Fibroblast of villous mesenchyme (primary cell): Measurements from ENCODE around the gene LYRM7. TPM values are rescaled to one million over a fixed set of nuclear protein-coding genes. Genes with fewer than 3 reads are reported as not detected.
"Not testable (repeated sequence)": the region's sequence is repeated elsewhere in the genome, so short reads cannot be mapped to it uniquely, and the experiment has no call there.

Experiments used
- DNase-seq: peaks from one replicate; pipeline ENCODE4 v3.0.0-alpha.2; 2010; ENCODE audit warnings: low read depth
- H3K4me3 ChIP-seq: 2 replicates; pipeline ENCODE4 v1.5.1; 2011; ENCODE audit warnings: low read depth, mild to moderate bottlenecking, low read length
- total RNA-seq: library from RNA; depleted of rRNA; stranded (reverse); fragments of >200 nt; gene quantifications from 2 replicates; pipeline ENCODE4 v1.2.3, GENCODE V29; 2012
- TF ChIP-seq, protein P1 (sequence below): IDR thresholded peaks from 2 replicates; pipeline ENCODE4 v1.5.1; 2012; ENCODE audit warnings: low read depth, mild to moderate bottlenecking, low read length; ENCODE audit not compliant: insufficient read depth

LYRM7 gene
- total RNA-seq, 1 donor: 6.0 TPM

DNA sequence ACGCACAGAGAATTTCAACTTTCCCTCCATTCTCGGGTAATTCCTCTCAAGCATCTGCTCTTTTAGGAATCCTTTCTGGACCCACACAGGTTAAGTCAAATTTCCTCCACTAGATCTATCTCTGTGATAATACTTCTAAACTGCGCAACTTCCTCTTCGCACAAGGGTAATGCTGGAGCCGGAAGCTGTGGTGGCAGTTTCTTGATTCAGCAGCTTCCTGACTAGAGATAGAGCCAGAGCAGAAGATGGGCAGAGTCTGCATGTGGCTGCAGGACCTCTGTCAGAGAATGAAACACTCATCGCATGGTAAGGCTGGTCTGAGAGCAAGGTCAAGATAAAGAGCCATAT is 82.1 kb downstream of the LYRM7 start:
- TF ChIP-seq, protein P1, sequence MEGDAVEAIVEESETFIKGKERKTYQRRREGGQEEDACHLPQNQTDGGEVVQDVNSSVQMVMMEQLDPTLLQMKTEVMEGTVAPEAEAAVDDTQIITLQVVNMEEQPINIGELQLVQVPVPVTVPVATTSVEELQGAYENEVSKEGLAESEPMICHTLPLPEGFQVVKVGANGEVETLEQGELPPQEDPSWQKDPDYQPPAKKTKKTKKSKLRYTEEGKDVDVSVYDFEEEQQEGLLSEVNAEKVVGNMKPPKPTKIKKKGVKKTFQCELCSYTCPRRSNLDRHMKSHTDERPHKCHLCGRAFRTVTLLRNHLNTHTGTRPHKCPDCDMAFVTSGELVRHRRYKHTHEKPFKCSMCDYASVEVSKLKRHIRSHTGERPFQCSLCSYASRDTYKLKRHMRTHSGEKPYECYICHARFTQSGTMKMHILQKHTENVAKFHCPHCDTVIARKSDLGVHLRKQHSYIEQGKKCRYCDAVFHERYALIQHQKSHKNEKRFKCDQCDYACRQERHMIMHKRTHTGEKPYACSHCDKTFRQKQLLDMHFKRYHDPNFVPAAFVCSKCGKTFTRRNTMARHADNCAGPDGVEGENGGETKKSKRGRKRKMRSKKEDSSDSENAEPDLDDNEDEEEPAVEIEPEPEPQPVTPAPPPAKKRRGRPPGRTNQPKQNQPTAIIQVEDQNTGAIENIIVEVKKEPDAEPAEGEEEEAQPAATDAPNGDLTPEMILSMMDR: no peak
- no peak for DNase-seq
- H3K4me3 ChIP-seq: no peak overlapping the region

DNA sequence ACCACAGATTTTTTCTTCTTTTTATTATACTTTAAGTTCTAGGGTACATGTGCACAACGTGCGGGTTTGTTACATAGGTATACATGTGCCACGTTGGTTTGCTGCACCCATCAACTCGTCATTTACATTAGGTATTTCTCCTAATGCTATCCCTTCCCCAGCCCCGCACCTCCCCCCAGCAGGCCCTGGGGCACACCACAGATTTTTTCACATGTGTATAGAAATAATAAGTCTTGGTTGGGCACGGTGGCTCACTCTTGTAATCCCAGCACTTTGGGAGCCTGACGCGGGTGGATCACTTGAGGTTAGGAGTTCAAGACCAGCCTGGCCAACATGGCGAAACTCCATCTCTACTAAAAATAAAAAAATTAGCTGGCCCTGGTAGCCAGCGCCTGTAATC is 83.3 kb downstream of the LYRM7 start:
- H3K4me3 ChIP-seq, DNase-seq: not testable (repeated sequence)

DNA sequence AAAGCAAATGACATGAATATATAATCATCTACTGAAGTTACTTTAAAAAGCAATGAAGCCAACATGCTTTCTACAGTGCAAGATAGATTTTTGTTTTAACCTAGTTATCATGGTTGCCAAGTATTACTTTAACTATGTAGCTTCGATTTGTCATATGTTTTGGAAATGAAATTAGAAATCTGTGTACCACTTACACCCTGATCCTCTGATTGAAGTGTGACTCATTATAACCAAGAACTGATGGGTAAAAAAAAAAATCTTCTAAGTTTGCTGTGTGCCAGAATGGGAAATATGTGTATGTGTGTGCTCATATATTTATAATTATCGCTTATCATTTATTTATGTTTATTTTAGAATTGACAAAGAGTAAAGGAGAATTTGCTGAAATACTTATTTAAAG is 84.0 kb downstream of the LYRM7 start:
- no peak for DNase-seq
- TF ChIP-seq, protein P1: no peak
- no peak overlapping the region for H3K4me3 ChIP-seq

Other genes with a start within 250 kb of the LYRM7 start
- gene HINT1, start 5.7 kb upstream of the LYRM7 start, total RNA-seq: 146 and 183 TPM in 2 replicates
- 25.1 and 33.2 TPM in 2 replicates for gene CDC42SE2, start 93.1 kb downstream of the LYRM7 start, total RNA-seq